Ishikawa (cell line): ENCODE data around the gene KRT31.
"Not testable (repeated sequence)": the region's sequence is repeated elsewhere in the genome, so short reads cannot be mapped to it uniquely, and the experiment has no call there.

Experiments used
- CEBPB ChIP-seq: IDR thresholded peaks from 2 replicates; pipeline ENCODE4 v1.6.1; 2012
- CREB1 ChIP-seq: IDR thresholded peaks from 2 replicates; pipeline ENCODE4 v1.6.1; 2012; ENCODE audit warnings: low read depth
- EGR1 ChIP-seq: IDR thresholded peaks from 2 replicates; pipeline ENCODE4 v1.6.1; 2012
- EP300 ChIP-seq: IDR thresholded peaks from 2 replicates; pipeline ENCODE4 v1.6.1; 2012; ENCODE audit warnings: borderline replicate concordance
- FOXM1 ChIP-seq: IDR thresholded peaks from 2 replicates; pipeline ENCODE4 v1.6.1; 2012; ENCODE audit warnings: low read depth, borderline replicate concordance
- NFIC ChIP-seq: IDR thresholded peaks from 2 replicates; pipeline ENCODE4 v1.6.1; 2012
- RAD21 ChIP-seq: IDR thresholded peaks from 2 replicates; pipeline ENCODE4 v1.6.1; 2012; ENCODE audit warnings: low read depth
- TAF1 ChIP-seq: IDR thresholded peaks from 2 replicates; pipeline ENCODE4 v1.6.1; 2012; ENCODE audit warnings: low read depth, mild to moderate bottlenecking
- TCF12 ChIP-seq: IDR thresholded peaks from 2 replicates; pipeline ENCODE4 v1.6.1; 2012; ENCODE audit warnings: low read depth
- TEAD4 ChIP-seq: IDR thresholded peaks from 2 replicates; pipeline ENCODE4 v1.6.1; 2012
- YY1 ChIP-seq: IDR thresholded peaks from 2 replicates; pipeline ENCODE4 v1.6.1; 2012; ENCODE audit warnings: low read depth
- ZBTB7A ChIP-seq: IDR thresholded peaks from 2 replicates; pipeline ENCODE4 v1.6.1; 2012; ENCODE audit warnings: low read depth
- TF ChIP-seq, protein P1 (sequence below): IDR thresholded peaks from 2 replicates; pipeline ENCODE4 v1.6.1; 2012
- TF ChIP-seq, protein P2 (sequence below): IDR thresholded peaks from 2 replicates; pipeline ENCODE4 v1.6.1; 2012; ENCODE audit warnings: low read depth, mild to moderate bottlenecking
- TF ChIP-seq, protein P3 (sequence below): IDR thresholded peaks from 2 replicates; pipeline ENCODE4 v1.6.1; 2012

Gene KRT31

DNA sequence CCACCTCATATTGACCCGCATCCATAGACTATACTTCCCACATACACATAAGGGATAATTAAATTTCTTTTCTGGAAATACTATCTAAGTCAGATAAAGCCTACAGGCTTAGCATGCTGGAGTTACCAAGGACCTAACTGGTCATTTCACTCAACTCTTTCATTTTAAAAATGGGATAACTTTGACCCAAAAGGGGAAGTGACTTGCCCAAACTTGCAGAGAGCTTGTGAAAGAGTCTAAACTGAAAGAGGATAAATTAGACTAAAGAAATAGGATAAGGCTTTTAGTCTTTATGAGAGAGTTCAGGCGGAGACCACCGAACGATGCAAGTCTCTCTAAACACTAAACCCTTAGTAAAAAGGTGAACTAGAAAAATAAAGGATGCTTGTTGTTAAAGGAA lies 42.9 kb downstream of the KRT31 start:
- TF ChIP-seq, protein P1, sequence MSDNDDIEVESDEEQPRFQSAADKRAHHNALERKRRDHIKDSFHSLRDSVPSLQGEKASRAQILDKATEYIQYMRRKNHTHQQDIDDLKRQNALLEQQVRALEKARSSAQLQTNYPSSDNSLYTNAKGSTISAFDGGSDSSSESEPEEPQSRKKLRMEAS, result no peak
- no peak for TF ChIP-seq RAD21
- TF ChIP-seq ZBTB7A, result no peak

DNA sequence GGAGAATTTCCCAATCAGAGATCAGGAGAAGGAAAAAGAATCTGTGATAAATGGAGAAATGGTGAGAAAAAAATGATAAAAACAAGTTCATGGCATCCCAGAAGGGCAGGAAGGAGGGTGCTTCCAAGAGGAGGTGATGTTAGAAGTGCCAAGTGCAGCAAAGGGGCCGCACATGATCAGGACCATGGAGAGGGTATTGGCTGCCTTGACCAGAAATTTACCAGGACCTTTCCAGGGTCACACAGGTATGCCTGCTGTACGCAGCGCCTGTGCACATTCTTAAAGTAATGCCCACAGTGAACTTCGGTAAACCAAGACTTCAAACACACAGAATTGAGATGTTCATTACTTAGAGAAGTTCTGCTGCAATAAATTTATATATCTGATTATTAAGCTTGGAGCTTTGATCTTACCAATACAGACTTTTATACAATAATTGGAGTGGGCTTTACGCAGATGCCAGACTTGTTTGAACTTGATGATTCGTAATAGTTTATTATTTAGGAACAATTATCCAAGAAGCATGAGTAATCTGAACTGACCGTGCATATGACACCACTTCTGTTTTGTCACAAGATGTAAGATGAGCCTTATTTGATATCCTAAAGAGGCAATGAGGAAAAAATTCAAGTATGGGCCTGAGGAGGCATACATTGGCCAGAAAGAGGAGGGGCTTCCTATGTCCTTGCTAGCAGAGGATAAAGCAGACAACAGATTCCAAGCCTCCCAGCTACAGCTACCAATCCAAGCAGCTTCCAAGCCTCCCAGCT lies 44.6 kb downstream of the KRT31 start:
- TF ChIP-seq YY1, result no peak
- TF ChIP-seq, protein P2, sequence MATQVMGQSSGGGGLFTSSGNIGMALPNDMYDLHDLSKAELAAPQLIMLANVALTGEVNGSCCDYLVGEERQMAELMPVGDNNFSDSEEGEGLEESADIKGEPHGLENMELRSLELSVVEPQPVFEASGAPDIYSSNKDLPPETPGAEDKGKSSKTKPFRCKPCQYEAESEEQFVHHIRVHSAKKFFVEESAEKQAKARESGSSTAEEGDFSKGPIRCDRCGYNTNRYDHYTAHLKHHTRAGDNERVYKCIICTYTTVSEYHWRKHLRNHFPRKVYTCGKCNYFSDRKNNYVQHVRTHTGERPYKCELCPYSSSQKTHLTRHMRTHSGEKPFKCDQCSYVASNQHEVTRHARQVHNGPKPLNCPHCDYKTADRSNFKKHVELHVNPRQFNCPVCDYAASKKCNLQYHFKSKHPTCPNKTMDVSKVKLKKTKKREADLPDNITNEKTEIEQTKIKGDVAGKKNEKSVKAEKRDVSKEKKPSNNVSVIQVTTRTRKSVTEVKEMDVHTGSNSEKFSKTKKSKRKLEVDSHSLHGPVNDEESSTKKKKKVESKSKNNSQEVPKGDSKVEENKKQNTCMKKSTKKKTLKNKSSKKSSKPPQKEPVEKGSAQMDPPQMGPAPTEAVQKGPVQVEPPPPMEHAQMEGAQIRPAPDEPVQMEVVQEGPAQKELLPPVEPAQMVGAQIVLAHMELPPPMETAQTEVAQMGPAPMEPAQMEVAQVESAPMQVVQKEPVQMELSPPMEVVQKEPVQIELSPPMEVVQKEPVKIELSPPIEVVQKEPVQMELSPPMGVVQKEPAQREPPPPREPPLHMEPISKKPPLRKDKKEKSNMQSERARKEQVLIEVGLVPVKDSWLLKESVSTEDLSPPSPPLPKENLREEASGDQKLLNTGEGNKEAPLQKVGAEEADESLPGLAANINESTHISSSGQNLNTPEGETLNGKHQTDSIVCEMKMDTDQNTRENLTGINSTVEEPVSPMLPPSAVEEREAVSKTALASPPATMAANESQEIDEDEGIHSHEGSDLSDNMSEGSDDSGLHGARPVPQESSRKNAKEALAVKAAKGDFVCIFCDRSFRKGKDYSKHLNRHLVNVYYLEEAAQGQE, result peak; percentile 88

DNA sequence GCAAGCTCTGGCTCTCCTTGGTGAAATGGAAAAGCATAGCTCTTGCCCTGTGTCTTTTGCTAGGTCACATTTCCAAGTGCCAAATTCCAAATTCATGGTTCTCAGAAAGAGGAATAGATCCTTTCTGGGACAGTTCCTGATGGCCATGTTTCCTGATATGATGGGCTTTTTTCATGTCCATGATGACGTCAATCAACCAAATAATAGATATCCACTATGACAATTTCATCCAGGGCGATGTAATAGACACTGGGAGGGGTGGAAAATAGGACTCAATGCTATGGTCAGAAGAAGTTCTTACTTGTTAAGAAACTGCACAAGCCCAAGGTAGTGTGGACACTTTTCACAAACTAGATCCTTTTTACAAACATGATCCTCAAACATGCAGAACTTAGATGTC lies 46.2 kb downstream of the KRT31 start:
- TF ChIP-seq CREB1, result no peak
- TF ChIP-seq, protein P2, result no peak
- TF ChIP-seq EGR1, result no peak
- TF ChIP-seq TAF1, result no peak
- TF ChIP-seq ZBTB7A, result no peak
- TF ChIP-seq NFIC, result no peak
- TF ChIP-seq CEBPB, result no peak
- no peak for TF ChIP-seq FOXM1
- no peak for TF ChIP-seq EP300
- TF ChIP-seq, protein P1, result no peak
- TF ChIP-seq TEAD4, result no peak
- no peak for TF ChIP-seq TCF12
- TF ChIP-seq, protein P3, sequence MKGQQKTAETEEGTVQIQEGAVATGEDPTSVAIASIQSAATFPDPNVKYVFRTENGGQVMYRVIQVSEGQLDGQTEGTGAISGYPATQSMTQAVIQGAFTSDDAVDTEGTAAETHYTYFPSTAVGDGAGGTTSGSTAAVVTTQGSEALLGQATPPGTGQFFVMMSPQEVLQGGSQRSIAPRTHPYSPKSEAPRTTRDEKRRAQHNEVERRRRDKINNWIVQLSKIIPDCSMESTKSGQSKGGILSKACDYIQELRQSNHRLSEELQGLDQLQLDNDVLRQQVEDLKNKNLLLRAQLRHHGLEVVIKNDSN, result no peak
- TF ChIP-seq YY1, result no peak
- no peak for TF ChIP-seq RAD21

DNA sequence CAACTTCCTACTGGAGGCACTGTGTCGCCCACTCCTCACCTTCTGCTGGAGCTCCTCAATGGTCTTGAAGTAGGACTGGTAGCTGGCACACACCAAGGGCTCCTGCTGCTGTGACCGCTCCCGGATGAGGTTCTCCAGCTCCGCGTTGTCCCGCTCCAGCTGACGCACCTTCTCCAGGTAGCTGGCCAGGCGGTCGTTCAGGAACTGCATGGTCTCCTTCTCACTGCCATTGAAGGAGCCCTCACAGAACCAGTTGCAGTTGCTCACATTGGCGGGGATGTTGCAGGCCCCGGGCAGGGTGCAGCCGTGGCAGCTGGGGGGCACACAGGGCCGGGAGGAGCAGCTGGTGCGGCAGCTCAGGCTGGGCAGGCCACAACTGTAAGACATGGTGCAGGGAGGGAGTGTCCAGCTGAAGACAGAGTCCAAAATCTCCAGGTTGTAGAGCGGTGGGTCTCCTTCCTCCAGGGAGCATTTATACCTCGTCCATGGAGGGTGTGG lies 47.0 kb downstream of the KRT31 start, which contains the start of gene KRT33A:
Gene KRT33A (minus strand): TSS at position 448 of the 498 bp plus-strand sequence. CDS start 61 bp downstream, at position 387.
- TF ChIP-seq ZBTB7A, CREB1, YY1: not testable (repeated sequence)

DNA sequence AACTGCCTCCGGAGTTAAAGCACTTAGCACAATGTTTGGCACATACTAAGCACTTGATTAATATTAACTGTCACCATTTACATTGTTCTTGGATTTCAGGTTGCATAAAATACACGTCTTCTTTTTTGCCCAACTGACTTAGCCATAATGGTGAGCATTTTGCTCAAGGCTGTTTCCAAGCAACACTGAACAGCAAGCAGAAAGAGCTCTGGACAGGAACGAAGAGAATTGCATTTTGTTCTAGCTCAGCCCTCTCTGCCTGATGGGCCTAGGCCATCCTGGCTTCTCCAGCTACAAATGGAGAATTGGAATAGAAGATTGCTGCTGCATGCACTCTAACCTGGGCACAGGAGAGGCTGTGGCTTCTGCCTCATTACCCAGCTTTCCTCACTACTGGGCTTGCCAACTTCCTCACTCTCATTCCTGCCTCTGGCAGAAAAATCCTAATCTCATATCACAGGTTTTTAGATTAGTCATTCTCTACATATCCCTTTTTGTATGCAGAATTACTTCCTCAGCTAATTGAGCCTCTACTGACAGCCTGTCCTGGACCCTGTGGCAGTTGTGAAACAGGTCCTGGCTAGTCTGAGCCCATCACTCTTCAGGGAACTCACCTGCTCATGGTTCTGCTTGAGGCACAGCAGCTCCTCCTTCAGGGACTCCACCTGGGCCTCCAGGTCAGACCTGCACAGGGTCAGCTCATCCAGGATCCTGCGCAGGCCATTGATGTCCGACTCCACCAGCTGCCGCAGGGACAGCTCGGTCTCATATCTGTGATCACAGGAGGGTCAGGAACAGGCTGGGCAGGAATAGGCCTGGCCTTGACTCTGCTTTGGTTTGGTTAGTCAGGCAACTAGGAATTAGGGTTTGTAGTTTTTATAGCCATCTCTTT lies 49.3 kb downstream of the KRT31 start:
- TF ChIP-seq YY1 (no peak), TAF1 (no peak)

DNA sequence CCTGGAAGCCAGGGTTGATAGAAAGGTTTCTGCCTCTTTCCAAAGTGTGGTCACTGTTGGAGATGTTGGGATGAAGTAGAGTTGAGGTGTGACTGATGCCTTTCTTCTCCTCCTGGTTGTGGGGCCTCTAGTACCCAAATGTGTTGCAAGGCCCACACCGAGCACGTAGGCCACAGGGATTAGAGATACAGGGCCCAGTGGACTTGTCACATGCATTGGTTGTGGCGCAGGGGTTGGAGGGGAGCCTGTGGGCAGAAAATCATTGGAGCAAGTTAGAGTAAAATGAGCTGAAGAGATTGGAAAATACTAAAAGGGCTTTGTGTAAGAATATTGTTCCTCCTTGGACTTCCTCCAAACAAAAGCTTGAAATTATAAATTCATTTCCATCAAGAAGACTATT lies 51.4 kb downstream of the KRT31 start:
- no peak for TF ChIP-seq ZBTB7A
- no peak for TF ChIP-seq NFIC
- no peak for TF ChIP-seq EP300
- TF ChIP-seq CREB1, result no peak
- TF ChIP-seq CEBPB, result no peak
- TF ChIP-seq, protein P3, result no peak
- TF ChIP-seq EGR1, result no peak
- no peak for TF ChIP-seq YY1
- TF ChIP-seq, protein P1, result no peak
- TF ChIP-seq, protein P2, result no peak
- no peak for TF ChIP-seq TCF12
- no peak for TF ChIP-seq FOXM1
- no peak for TF ChIP-seq TAF1
- TF ChIP-seq RAD21, result no peak
